ENCODE measurements around the gene MACROD2.

GRCh38 chr20:14512839-14513238 is 517.5 kb downstream of the MACROD2 start:
- TF ChIP-seq POLR2AphosphoS5 (IDR thresholded peaks at IDR 0.05; ENCODE audit: low read depth, low read length), result no peak
- no peak for TF ChIP-seq POLR2A (IDR thresholded peaks at IDR 0.05; ENCODE audit: low read depth, low read length)
- no peak for TF ChIP-seq SPI1 (IDR thresholded peaks at IDR 0.05; ENCODE audit: low read depth, low read length)
